H1 (cell line): ENCODE data around the gene LRP1. TPM values are rescaled to one million over a fixed set of nuclear protein-coding genes. Genes with fewer than 3 reads are reported as not detected.

Source experiments
- CTCF ChIA-PET: fragments of 300-600 bp; sonication (Branson Sonifier 250); formaldehyde crosslinking; loops from one replicate; lab custom pipeline; 2021; ENCODE audit not compliant: partially characterized antibody; lab: Charles Lee
- POLR2A ChIA-PET: fragments of 300-600 bp; sonication (Branson Sonifier 250); formaldehyde crosslinking; loops from one replicate; lab custom pipeline; 2021; ENCODE audit warnings: inconsistent platforms; ENCODE audit not compliant: partially characterized antibody; lab: Charles Lee
- DNase-seq, 2 experiments: peaks; one replicate each; pipeline versions ENCODE4 v3.0.0 to v3.0.0-alpha.2; 2010 to 2022; ENCODE audit warnings: low spot score in 2 of 2, low read depth in 1 of 2, mixed read lengths in 1 of 2
- FAIRE-seq: peaks from 2 replicates; lab custom pipeline; 2011; peaks lifted over from hg19 to GRCh38; lab: Jason Lieb, UNC
- H2AFZ ChIP-seq: 2 replicates; pipeline ENCODE4 v1.8.1; 2012; ENCODE audit warnings: low read length, inconsistent platforms
- H2AK5ac ChIP-seq: 2 replicates; pipeline ENCODE4 v1.6.1; 2013; ENCODE audit warnings: low read depth, low read length
- H2BK120ac ChIP-seq: replicated peaks from 2 replicates; pipeline ENCODE3; 2013; ENCODE audit warnings: low read depth, low read length, inconsistent platforms
- H2BK12ac ChIP-seq: 2 replicates; pipeline ENCODE4 v1.6.1; 2013; ENCODE audit warnings: low read depth, low read length
- H2BK15ac ChIP-seq: 2 replicates; pipeline ENCODE4 v1.6.1; 2013; ENCODE audit warnings: low read length
- H2BK20ac ChIP-seq: 2 replicates; pipeline ENCODE4 v1.6.1; 2013; ENCODE audit warnings: low read length
- H2BK5ac ChIP-seq: 2 replicates; pipeline ENCODE4 v1.6.1; 2013; ENCODE audit warnings: low read depth, low read length
- H3K14ac ChIP-seq: 2 replicates; pipeline ENCODE4 v1.6.1; 2013; ENCODE audit warnings: inconsistent platforms; ENCODE audit not compliant: insufficient read length
- H3K18ac ChIP-seq: 2 replicates; pipeline ENCODE4 v1.6.1; 2013; ENCODE audit warnings: low read length; ENCODE audit errors: extremely low read depth
- H3K23ac ChIP-seq: 2 replicates; pipeline ENCODE4 v1.6.1; 2013; ENCODE audit warnings: inconsistent platforms; ENCODE audit not compliant: insufficient read length
- H3K23me2 ChIP-seq: 2 replicates; pipeline ENCODE4 v1.6.1; 2013; ENCODE audit warnings: low read depth, low read length
- H3K27ac ChIP-seq: 2 replicates; pipeline ENCODE4 v1.6.1; 2011; ENCODE audit warnings: low read depth, low read length, inconsistent platforms
- H3K27me3 ChIP-seq, 4 experiments: replicated peaks in 1 of 4; 1 replicate in 1 of 4; 2 replicates in 3 of 4; pipeline versions ENCODE4 v1.6.1 to v1.8.1; 2011 to 2013; ENCODE audit warnings: low read length in 3 of 4, mild to moderate bottlenecking in 3 of 4, inconsistent platforms in 2 of 4, mixed read lengths in 2 of 4, moderate library complexity in 1 of 4; ENCODE audit not compliant: control insufficient read depth in 3 of 4, insufficient read depth in 3 of 4; ENCODE audit errors: extremely low read depth in 1 of 4
- H3K36me3 ChIP-seq, 4 experiments: 2 replicates each; pipeline versions ENCODE4 v1.6.1 to v1.8.1; 2011 to 2013; ENCODE audit warnings: mild to moderate bottlenecking in 4 of 4, low read length in 3 of 4, moderate library complexity in 2 of 4, control low read depth in 1 of 4, inconsistent platforms in 1 of 4; ENCODE audit not compliant: insufficient read depth in 4 of 4, control insufficient read depth in 2 of 4
- H3K4ac ChIP-seq: replicated peaks from 2 replicates; pipeline ENCODE3; 2013; ENCODE audit warnings: low read length, low read depth, mixed read lengths, inconsistent platforms; ENCODE audit not compliant: insufficient read length
- H3K4me1 ChIP-seq, 4 experiments: replicated peaks in 1 of 4; 1 replicate in 1 of 4; 2 replicates in 3 of 4; pipeline versions ENCODE4 v1.6.1 to v1.8.1; 2011 to 2013; ENCODE audit warnings: low read length in 3 of 4, inconsistent platforms in 2 of 4, mixed read lengths in 1 of 4; ENCODE audit not compliant: insufficient read depth in 4 of 4, control insufficient read depth in 3 of 4
- H3K4me2 ChIP-seq, 2 experiments: 2 replicates each; pipeline versions ENCODE4 v1.6.1 to v1.8.1; 2011 to 2013; ENCODE audit warnings: low read depth in 2 of 2, low read length in 2 of 2, control low read depth in 1 of 2, inconsistent platforms in 1 of 2, mild to moderate bottlenecking in 1 of 2; ENCODE audit not compliant: insufficient read depth in 1 of 2
- H3K4me3 ChIP-seq, 4 experiments: fragments of 200-600, 300-600 bp in 1 of 4; sonication (generic), shearing (Covaris generic), sonication (Bioruptor Twin) in 1 of 4; 2 replicates each; pipeline versions ENCODE4 v1.5.1 to v1.8.1; 2011 to 2016; ENCODE audit warnings: low read length in 4 of 4, low read depth in 3 of 4, control low read depth in 2 of 4, inconsistent platforms in 2 of 4, mild to moderate bottlenecking in 2 of 4, mixed read lengths in 1 of 4, moderate library complexity in 1 of 4; ENCODE audit not compliant: insufficient read depth in 2 of 4; ENCODE audit errors: extremely low read depth in 1 of 4
- H3K56ac ChIP-seq: replicated peaks from 2 replicates; pipeline ENCODE3; 2013; ENCODE audit warnings: low read depth, mild to moderate bottlenecking, mixed read lengths, low read length, inconsistent platforms; ENCODE audit not compliant: insufficient read length
- H3K79me1 ChIP-seq: 2 replicates; pipeline ENCODE4 v1.6.1; 2013; ENCODE audit warnings: low read depth, low read length, control low read depth
- H3K79me2 ChIP-seq, 2 experiments: 2 replicates each; pipeline versions ENCODE4 v1.6.1 to v1.8.1; 2012 to 2013; ENCODE audit warnings: low read length in 2 of 2, mild to moderate bottlenecking in 2 of 2, inconsistent platforms in 1 of 2; ENCODE audit not compliant: insufficient read depth in 2 of 2, control insufficient read depth in 1 of 2
- H3K9ac ChIP-seq, 4 experiments: replicated peaks in 1 of 4; 1 replicate in 1 of 4; 2 replicates in 3 of 4; pipeline versions ENCODE4 v1.6.1 to v1.8.1; 2011 to 2013; ENCODE audit warnings: low read depth in 3 of 4, low read length in 3 of 4, control low read depth in 2 of 4, mild to moderate bottlenecking in 2 of 4, moderate library complexity in 2 of 4, inconsistent platforms in 1 of 4; ENCODE audit errors: extremely low read depth in 1 of 4
- H3K9me3 ChIP-seq, 2 experiments: 2 replicates each; pipeline versions ENCODE4 v1.6.1 to v1.8.1; 2012 to 2013; ENCODE audit warnings: mild to moderate bottlenecking in 2 of 2, moderate library complexity in 2 of 2, control low read depth in 1 of 2, inconsistent platforms in 1 of 2, low read depth in 1 of 2, low read length in 1 of 2, mixed read lengths in 1 of 2; ENCODE audit not compliant: insufficient read depth in 2 of 2
- H4K20me1 ChIP-seq, 2 experiments: replicated peaks in 1 of 2; 2 replicates each; pipeline versions ENCODE3 to v1.8.1; 2011 to 2013; ENCODE audit warnings: inconsistent platforms in 2 of 2, low read length in 2 of 2, mild to moderate bottlenecking in 1 of 2; ENCODE audit not compliant: insufficient read depth in 2 of 2, control insufficient read depth in 1 of 2
- H4K5ac ChIP-seq: 2 replicates; pipeline ENCODE4 v1.6.1; 2013; ENCODE audit warnings: low read length, low read depth, mixed read lengths, inconsistent platforms; ENCODE audit not compliant: insufficient read length
- H4K8ac ChIP-seq: 2 replicates; pipeline ENCODE4 v1.8.0; 2013; ENCODE audit warnings: mild to moderate bottlenecking, moderate library complexity, low read length, inconsistent platforms; ENCODE audit not compliant: insufficient read depth; ENCODE audit errors: extremely low read depth
- H4K91ac ChIP-seq: replicated peaks from 2 replicates; pipeline ENCODE3; 2013; ENCODE audit warnings: low read length, mixed read lengths, inconsistent platforms; ENCODE audit not compliant: insufficient read length
- ASH2L ChIP-seq: fragments of 200-600, 300-600 bp; sonication (generic); IDR thresholded peaks from one replicate; pipeline ENCODE4 v1.7.1; 2017; ENCODE audit warnings: low read length
- BCL11A ChIP-seq, 2 experiments: IDR thresholded peaks; one replicate each; pipeline ENCODE4 v1.6.1; 2011; ENCODE audit warnings: low read depth in 2 of 2, low read length in 2 of 2, mild to moderate bottlenecking in 2 of 2
- CBX8 ChIP-seq: fragments of 300-800, 300-1000 bp; sonication (generic); IDR thresholded peaks from 2 replicates; pipeline ENCODE4 v1.7.1; 2016; ENCODE audit warnings: low read depth, low read length, borderline replicate concordance
- CHD2 ChIP-seq: IDR thresholded peaks from 2 replicates; pipeline ENCODE4 v1.6.1; 2012; ENCODE audit warnings: low read length, improper control_type of control experiment
- NANOG ChIP-seq: IDR thresholded peaks from 2 replicates; pipeline ENCODE4 v1.6.1; 2011; ENCODE audit warnings: low read length, low read depth, mild to moderate bottlenecking, inconsistent platforms; ENCODE audit not compliant: insufficient read depth, poor library complexity, severe bottlenecking
- NRF1 ChIP-seq: IDR thresholded peaks from 2 replicates; pipeline ENCODE4 v1.6.1; 2011; ENCODE audit warnings: mild to moderate bottlenecking, low read depth, low read length, improper control_type of control experiment
- POLR2A ChIP-seq, 2 experiments: IDR thresholded peaks; 1 replicate in 1 of 2; 2 replicates in 1 of 2; pipeline ENCODE4 v1.6.1; 2011; ENCODE audit warnings: low read depth in 2 of 2, low read length in 2 of 2, mild to moderate bottlenecking in 2 of 2; ENCODE audit errors: control extremely low read depth in 1 of 2
- RNF2 ChIP-seq: fragments of 200-900, 300-1000 bp; sonication (generic); IDR thresholded peaks from 2 replicates; pipeline ENCODE4 v1.7.1; 2016; ENCODE audit warnings: borderline replicate concordance, low read depth, mild to moderate bottlenecking, antibody characterized with exemption, low read length; ENCODE audit not compliant: poor library complexity, severe bottlenecking; ENCODE audit errors: missing control alignments
- RXRA ChIP-seq: IDR thresholded peaks from 2 replicates; pipeline ENCODE4 v1.6.1; 2011; ENCODE audit warnings: low read depth, mild to moderate bottlenecking, low read length, moderate library complexity; ENCODE audit not compliant: insufficient read depth
- TAF1 ChIP-seq: IDR thresholded peaks from 2 replicates; pipeline ENCODE4 v1.6.1; 2011; ENCODE audit warnings: mild to moderate bottlenecking, low read depth, low read length
- TBP ChIP-seq: IDR thresholded peaks from 2 replicates; pipeline ENCODE4 v1.6.1; 2011; ENCODE audit warnings: low read depth, low read length, improper control_type of control experiment
- WGBS, 2 experiments: shearing (Covaris generic) in 1 of 2; methylation state at CpG; one replicate each; pipeline versions ENCODE4 v1.1.6 to v1.1.7; 2013 to 2015; ENCODE audit warnings: low lambda C conversion rate in 2 of 2, mixed read lengths in 2 of 2, inconsistent platforms in 1 of 2, low coverage in 1 of 2, missing lambda C conversion rate in 1 of 2; ENCODE audit not compliant: insufficient replicate concordance in 2 of 2, insufficient coverage in 1 of 2, insufficient read length in 1 of 2; ENCODE audit errors: extremely low coverage in 1 of 2, missing lambda C conversion rate in 1 of 2; 5-methylcytosine and 5-hydroxymethylcytosine counted together
- polyA plus RNA-seq, 7 experiments: library from polyadenylated mRNA; depleted of rRNA in 3 of 7; stranded (reverse) in 5 of 7; unstranded in 2 of 7; fragments of >200 nt in 5 of 7; fragments of 200-250 nt in 2 of 7; gene quantifications; 1 replicate in 5 of 7; 2 replicates in 1 of 7; 4 replicates in 1 of 7; pipeline versions ENCODE4 v1.2.1 to v1.2.3, GENCODE V29; 2011 to 2013; ENCODE audit warnings: missing spikeins in 2 of 7, mixed read lengths in 2 of 7
- total RNA-seq: library from RNA; stranded (reverse); fragmentation: NEBNext Ultra II Directional; extraction: Animal tissue kit (Norgen Biotek cat#: 25700); gene quantifications from 2 replicates; pipeline ENCODE4 v1.2.1, GENCODE V29; 2021

Gene LRP1
- total and polyA plus RNA-seq, 2 of the 8 experiments (the other 6 are each of a cell fraction or from before 2014, with no cell fraction given) = 35.3 to 92.5 TPM

GRCh38 chr12:57168058-57168457 is 39.8 kb downstream of the LRP1 start:
- H3K27ac ChIP-seq = no peak overlapping the region
- H3K79me1 ChIP-seq = no peaks in the 10 kb centered on the region; the same call in 1 of the 2 replicates
- H2AFZ ChIP-seq = no peak overlapping the region
- no peaks in the 10 kb centered on the region for H3K4me1 ChIP-seq
- no peak overlapping the region for H3K4me3 ChIP-seq
- no peak overlapping the region for H4K91ac ChIP-seq
- no peak overlapping the region for H2BK5ac ChIP-seq
- no peak overlapping the region for H3K9ac ChIP-seq
- no peak overlapping the region for H3K14ac ChIP-seq
- DNase-seq (no peak), FAIRE-seq (no peak)
- no peak overlapping the region for H2BK120ac ChIP-seq
- no peak overlapping the region for H4K5ac ChIP-seq
- no peak overlapping the region for H4K8ac ChIP-seq
- H3K23ac ChIP-seq = no peak overlapping the region
- H3K56ac ChIP-seq = no peak overlapping the region
- CTCF ChIA-PET = interaction anchor here (0.9 to 21.9 kb wide), 9 partner anchors 8 to 69 kb away, joined by 3 to 389 read pairs (median 6); partner anchors contain the start of gene LRP1
- H3K23me2 ChIP-seq = no peaks in the 10 kb centered on the region; the same call in 1 of the 2 replicates
- H2BK20ac ChIP-seq = no peak overlapping the region
- H2BK12ac ChIP-seq = no peak overlapping the region
- H3K27me3 ChIP-seq = no peaks in the 10 kb centered on the region
- H3K9me3 ChIP-seq = no peaks in the 10 kb centered on the region
- peaks cover 0 to 3% of the 10 kb centered on the region in 2 experiments for H4K20me1 ChIP-seq
- no peak overlapping the region for H3K4ac ChIP-seq
- H3K18ac ChIP-seq = no peak overlapping the region
- H3K4me2 ChIP-seq = no peak overlapping the region
- TF ChIP-seq TAF1 (no peak), RNF2 (no peak), CHD2 (no peak), TBP (no peak), POLR2A (IDR thresholded peaks at IDR 0.05; ENCODE audit: control extremely low read depth in 1 of 2, low read depth in 2 of 2, low read length in 2 of 2) (no peak), BCL11A (IDR thresholded peaks at IDR 0.05; ENCODE audit: low read depth in 2 of 2, low read length in 2 of 2) (no peak), NRF1 (no peak), CBX8 (no peak), ASH2L (no peak), NANOG (no peak), RXRA (no peak)
- TF ChIP-seq, all 59 proteins: peak for 0
- no peaks in the 10 kb centered on the region for H3K79me2 ChIP-seq
- POLR2A ChIA-PET = interaction anchor here (1.3 to 9.9 kb wide), 6 partner anchors 9 to 62 kb away, joined by 3 to 91 read pairs (median 5); no protein-coding TSS in a partner anchor
- no peak overlapping the region for H2BK15ac ChIP-seq
- peaks cover 27 to 75% (median 48%) of the 10 kb centered on the region in 4 experiments for H3K36me3 ChIP-seq
- no peak overlapping the region for H2AK5ac ChIP-seq
- WGBS, 2 experiments = 98% methylated on average over 10 of the region's 10 CpGs; no CpG with 5 or more reads in 1 of the 2 experiments
